Upper lobe of right lung (tissue), 1 donor: Measurements from ENCODE around the gene EFNB1. TPM values are rescaled to one million over a fixed set of nuclear protein-coding genes. Genes with fewer than 3 reads are reported as not detected.
"Not testable (repeated sequence)": the region's sequence is repeated elsewhere in the genome, so short reads cannot be mapped to it uniquely, and the experiment has no call there.

Source experiments
- ATAC-seq: fragments of 200-7000 bp; cut with Tn5 transposase; one replicate; pipeline ENCODE4 v1.9.1; 2020; ENCODE audit warnings: mild to moderate bottlenecking, moderate library complexity
- DNase-seq: peaks from one replicate; pipeline ENCODE4 v3.0.0-alpha.2; 2020
- H3K27ac ChIP-seq: fragments of 200-600 bp; one replicate; pipeline ENCODE4 v1.8.0; 2022
- H3K27me3 ChIP-seq: fragments of 200-600 bp; one replicate; pipeline ENCODE4 v1.8.0; 2022; ENCODE audit warnings: mild to moderate bottlenecking
- H3K36me3 ChIP-seq: fragments of 200-600 bp; one replicate; pipeline ENCODE4 v1.8.0; 2022
- H3K4me1 ChIP-seq: fragments of 200-600 bp; one replicate; pipeline ENCODE4 v1.8.0; 2022
- H3K4me3 ChIP-seq: fragments of 200-600 bp; one replicate; pipeline ENCODE4 v1.8.0; 2022; ENCODE audit warnings: mild to moderate bottlenecking
- H3K9me3 ChIP-seq: fragments of 200-600 bp; one replicate; pipeline ENCODE4 v1.8.0; 2022
- CTCF ChIP-seq: fragments of 200-600 bp; IDR thresholded peaks from one replicate; pipeline ENCODE4 v1.8.0; 2022; ENCODE audit warnings: antibody characterized with exemption
- intact Hi-C: fragments of 100-400 bp; cut with DNase I; formaldehyde crosslinking; loops from one replicate; pipeline ENCODE4 v1.11.0; 2022
- long read RNA-seq: library from polyadenylated mRNA; unstranded; transcript quantifications from one replicate; pipeline ENCODE4 v2.0.0, GENCODE V29; 2021
- total RNA-seq: library from RNA; stranded (reverse); fragmentation: NEBNext Ultra II Directional; extraction: Animal tissue kit (Norgen Biotek cat#: 25700); gene quantifications from one replicate; pipeline ENCODE4 v1.2.1, GENCODE V29; 2021
- donor health status: DM: no; HTN: yes; CAD: no; lungs with severe emphysema.

Gene EFNB1
- 29.0 TPM for total RNA-seq
- long read RNA-seq, transcript EFNB1-201 (5 exons, 3,314 nt), result major isoform, 70 of 99 reads
- long read RNA-seq, partial matches to known transcripts, result 25 of 99 reads
- long read RNA-seq, other reads (novel, unspliced or antisense), result 4 of 99 reads

DNA sequence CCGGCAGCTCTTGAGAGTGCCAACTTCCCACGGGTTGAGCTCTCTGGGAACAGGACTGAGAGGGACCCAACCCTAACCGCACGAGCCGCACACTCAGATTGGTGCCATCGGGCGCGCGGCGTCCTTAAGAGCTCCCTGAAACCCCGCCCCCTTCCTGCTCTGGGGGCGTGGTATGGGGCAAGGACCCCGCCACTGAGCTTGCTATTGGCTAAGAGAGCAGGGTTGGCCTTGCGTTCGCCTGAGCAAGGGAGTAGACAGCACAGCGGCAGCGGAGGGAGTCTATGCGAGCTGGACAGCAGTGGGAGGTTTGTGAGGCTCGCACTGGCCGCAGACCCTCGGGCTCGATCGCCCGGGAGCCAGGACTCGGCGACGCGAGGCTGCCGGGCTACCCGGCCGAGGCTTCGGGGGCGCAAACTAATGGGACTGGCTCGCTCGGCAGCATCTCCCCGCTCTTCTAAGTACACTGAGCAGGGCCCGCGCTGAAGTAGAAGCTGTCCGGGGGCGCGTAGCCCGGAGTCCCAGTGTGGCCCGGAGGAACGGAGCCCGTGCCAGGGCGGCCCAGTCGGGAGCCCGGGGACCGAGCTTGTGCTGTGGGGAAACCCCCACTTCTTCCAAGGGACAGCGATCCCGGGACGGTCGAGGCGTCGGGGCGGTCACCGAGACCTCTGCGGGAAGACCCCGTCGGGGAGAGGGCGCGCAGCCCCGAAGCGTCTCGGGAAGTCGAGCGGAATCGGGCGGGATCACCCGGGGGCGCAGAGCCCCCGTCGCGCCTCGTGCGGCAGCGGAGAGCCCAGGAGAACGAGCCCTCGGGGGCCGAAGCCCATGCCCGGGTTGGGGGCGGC lies at the start of gene EFNB1:
Gene EFNB1 (plus strand): TSS at position 282 of the 842 bp plus-strand sequence. CDS start 756 bp downstream, outside the sequence.
- Histone ChIP-seq H3K27me3 (no peaks in the 10 kb centered on the region), H3K9me3 (no peaks in the 10 kb centered on the region), H3K4me3 (peak within 1 kb of the TSS; percentile 73), H3K36me3 (no peaks in the 10 kb centered on the region), H3K27ac (peak within 1 kb of the TSS; percentile 76), H3K4me1 (no peaks in the 10 kb centered on the region)
- DNase-seq (peak; percentile 92), ATAC-seq (peak; percentile 94)
- TF ChIP-seq CTCF, result no peak
- intact Hi-C loops, result loop anchor here (5.0 to 10.0 kb wide), 3 partner anchors 233 to 566 kb away; no protein-coding TSS in a partner anchor

DNA sequence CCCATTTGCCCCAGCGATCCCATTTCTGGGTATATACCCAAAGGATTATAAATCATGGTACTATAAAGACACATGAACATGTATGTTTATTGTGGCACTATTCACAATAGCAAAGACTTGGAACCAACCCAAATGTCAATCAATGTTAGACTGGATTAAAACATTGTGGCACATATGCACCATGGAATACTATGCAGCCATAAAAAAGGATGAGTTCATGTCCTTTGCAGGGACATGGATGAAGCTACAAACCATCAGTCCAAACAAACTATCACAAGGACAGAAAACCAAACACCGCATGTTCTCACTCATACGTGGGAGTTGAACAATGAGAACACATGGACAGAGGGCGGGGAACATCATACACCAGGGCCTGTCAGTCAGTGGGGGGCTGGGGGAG lies 47.5 kb upstream of the EFNB1 start:
- ATAC-seq, intact Hi-C loops, DNase-seq, H3K36me3 ChIP-seq, H3K4me1 ChIP-seq, H3K27ac ChIP-seq, H3K9me3 ChIP-seq, H3K27me3 ChIP-seq, H3K4me3 ChIP-seq: not testable (repeated sequence)

DNA sequence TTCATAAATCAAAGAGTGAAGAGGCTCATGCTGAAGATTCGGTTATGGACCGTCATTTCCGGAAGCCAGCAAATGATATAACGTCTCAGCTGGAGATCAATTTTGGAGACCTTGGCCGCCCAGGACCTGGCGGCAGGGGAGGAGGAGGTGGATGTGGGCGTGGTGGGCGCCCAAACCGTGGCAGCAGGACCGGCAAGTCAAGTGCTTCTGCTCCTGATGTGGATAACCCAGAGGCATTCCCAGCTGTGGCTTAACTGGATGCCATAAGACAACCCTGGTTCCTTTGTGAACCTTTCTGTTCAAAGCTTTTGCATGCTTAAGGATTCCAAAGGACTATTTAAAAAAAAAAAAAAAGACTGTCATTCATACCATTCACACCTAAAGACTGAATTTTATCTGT lies 44.0 kb upstream of the EFNB1 start:
- Histone ChIP-seq H3K27ac (no peak overlapping the region), H3K4me3 (no peak overlapping the region), H3K4me1 (no peaks in the 10 kb centered on the region), H3K27me3 (no peaks in the 10 kb centered on the region), H3K36me3 (no peaks in the 10 kb centered on the region), H3K9me3 (no peaks in the 10 kb centered on the region)
- TF ChIP-seq CTCF, result no peak
- DNase-seq, result no peak
- no peak for ATAC-seq
- intact Hi-C loops, result no loop called here

GRCh38 chrX:68786581-68786980 lies 42.2 kb upstream of the EFNB1 start:
- DNase-seq, H3K36me3 ChIP-seq, H3K4me1 ChIP-seq, intact Hi-C loops, H3K27ac ChIP-seq, H3K9me3 ChIP-seq, ATAC-seq, H3K4me3 ChIP-seq, H3K27me3 ChIP-seq: not testable (repeated sequence)

- no peak overlapping the region for H3K27ac ChIP-seq
- DNase-seq (no peak), ATAC-seq (no peak)
- no peaks in the 10 kb centered on the region for H3K36me3 ChIP-seq
- H3K27me3 ChIP-seq, result no peaks in the 10 kb centered on the region
- TF ChIP-seq CTCF, result no peak
- intact Hi-C loops, result no loop called here
- no peak overlapping the region for H3K4me3 ChIP-seq
- H3K4me1 ChIP-seq, result no peaks in the 10 kb centered on the region
- no peaks in the 10 kb centered on the region for H3K9me3 ChIP-seq
These were observed 38.9 kb upstream of the EFNB1 start for GRCh38 chrX:68789966-68790365.

GRCh38 chrX:68792083-68792482 lies 36.7 kb upstream of the EFNB1 start:
- no peak for ATAC-seq
- H3K4me3 ChIP-seq, result no peak overlapping the region
- no peak for DNase-seq
- no peaks in the 10 kb centered on the region for H3K27me3 ChIP-seq
- H3K4me1 ChIP-seq, result no peaks in the 10 kb centered on the region
- no peaks in the 10 kb centered on the region for H3K9me3 ChIP-seq
- TF ChIP-seq CTCF, result no peak
- H3K36me3 ChIP-seq, result no peaks in the 10 kb centered on the region
- no peak overlapping the region for H3K27ac ChIP-seq
- intact Hi-C loops, result no loop called here
